DMS53 (cell line): ENCODE results near the gene MRPL28.
"Not testable (repeated sequence)": the region's sequence is repeated elsewhere in the genome, so short reads cannot be mapped to it uniquely, and the experiment has no call there.

Source experiments
- DNase-seq: peaks from one replicate; lab custom pipeline; 2025; lab: John Stamatoyannopoulos, UW

Gene MRPL28

DNA sequence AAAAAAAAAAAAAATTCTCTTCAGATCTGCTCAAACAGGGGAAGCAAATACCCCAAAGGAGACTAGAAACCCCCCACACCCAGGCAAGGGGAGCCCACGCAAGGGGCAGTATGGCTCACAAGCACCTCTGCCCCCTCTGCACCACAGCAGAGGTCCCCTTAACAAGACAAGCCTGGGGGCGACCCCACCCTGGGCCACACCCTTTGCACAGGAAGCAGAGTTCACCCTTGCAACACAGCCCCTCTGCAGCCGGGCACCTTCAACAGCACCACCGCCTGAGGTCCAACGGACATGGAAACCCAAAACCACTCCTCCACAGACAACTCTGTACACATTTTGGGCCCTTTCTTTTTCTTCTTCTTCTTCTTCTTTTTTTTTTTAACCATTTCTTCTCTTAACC is 30.7 kb downstream of the MRPL28 start:
- DNase-seq: no peak

DNA sequence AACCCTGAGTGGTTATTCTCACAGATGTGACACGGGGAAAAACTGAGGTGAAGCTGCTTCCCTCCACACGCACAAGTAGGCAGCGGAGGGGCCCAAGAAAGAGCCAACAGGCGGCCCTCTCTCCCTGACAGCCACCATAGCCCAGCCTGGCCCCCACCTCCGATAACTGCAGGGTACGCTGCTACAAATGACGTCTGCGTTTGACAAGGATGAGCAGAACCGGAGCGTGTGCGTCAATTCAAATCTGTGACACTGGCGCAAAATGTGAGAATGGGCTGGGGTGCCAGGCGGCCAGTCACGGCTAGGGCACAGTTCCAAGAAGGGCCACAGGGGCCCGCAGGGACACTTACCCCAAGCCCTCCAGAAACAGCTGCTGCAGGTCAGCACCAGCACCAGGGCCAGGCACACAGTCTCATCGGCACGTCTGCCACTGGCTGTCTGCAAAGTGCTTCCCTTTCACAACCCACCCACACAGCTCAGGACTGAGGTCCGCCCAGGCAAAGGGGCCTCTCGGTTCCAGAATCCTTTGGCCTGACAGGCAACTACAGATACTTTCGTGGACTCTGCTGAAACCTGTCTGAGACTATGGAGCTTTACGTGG is 32.3 kb downstream of the MRPL28 start:
- DNase-seq: no peak

DNA sequence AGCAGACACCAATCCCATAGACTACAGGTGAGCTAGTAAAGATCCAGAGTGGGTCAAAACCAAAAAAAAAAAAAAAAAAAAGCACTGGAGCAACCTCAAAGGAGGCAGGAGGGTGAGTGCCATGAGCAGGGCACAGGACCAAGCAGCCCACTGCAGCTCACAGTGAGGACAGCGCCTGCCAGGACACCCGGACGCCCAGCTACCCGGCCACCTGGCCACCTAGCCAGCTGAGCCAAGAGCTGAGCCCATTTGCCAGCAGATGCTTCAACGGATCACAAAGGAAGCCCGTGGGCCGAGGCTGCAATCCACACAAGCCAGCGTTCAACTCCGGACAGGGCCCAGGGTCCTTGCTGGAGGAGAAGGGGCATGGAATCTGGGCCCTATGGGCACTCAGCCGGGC is 32.9 kb downstream of the MRPL28 start:
- DNase-seq: no peak

DNA sequence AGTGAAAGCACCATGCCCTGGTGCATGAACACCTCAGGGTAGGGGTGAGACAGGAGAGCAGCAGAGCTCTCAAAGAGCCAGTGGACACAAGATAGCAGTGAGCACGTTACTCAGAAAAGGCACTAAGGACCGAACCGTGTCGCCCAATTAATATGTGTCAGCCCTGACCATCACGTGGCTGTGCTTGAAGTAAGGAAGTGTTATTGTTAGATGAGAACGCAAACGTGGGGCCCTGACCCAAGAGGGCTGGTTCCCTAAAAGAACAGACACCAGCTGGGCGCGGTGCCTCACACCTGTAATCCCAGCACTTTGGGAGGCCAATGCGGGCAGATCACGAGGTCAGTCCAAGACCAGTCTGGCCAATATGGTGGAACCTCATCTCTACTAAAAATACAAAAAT is 34.1 kb downstream of the MRPL28 start:
- no peak for DNase-seq

DNA sequence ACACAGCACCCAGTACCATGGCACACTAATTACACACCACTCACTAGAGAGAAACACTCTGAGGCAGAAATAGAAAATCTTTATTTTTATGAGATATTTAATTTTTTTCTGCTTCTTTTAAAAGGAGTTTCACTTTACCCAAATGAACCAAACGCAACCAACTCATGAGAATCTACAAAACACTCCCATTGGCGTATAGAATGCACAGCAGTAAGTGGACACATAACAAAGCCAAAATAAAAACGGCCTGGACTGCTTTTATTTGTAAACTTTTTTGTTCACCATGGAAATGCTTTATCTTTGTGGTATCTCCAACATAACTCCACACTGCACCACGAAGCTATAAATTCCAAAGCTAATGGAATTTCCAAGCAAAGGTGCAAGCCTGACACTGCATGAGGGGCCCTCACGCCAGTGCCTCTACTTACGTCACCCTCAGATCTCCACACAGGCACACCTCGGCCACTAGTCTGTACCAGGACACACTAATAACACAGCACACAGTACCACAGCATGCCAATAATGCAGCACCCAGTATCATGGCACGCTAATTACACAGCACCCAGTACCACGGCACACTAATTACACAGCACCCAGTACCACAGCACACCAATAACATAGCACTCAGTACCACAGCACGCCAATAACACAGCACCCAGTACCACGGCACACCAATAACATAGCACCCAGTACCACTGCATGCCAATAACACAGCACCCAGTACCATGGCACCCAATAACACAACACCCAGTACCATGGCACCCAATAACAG is 35.3 kb downstream of the MRPL28 start:
- not testable (repeated sequence) for DNase-seq

DNA sequence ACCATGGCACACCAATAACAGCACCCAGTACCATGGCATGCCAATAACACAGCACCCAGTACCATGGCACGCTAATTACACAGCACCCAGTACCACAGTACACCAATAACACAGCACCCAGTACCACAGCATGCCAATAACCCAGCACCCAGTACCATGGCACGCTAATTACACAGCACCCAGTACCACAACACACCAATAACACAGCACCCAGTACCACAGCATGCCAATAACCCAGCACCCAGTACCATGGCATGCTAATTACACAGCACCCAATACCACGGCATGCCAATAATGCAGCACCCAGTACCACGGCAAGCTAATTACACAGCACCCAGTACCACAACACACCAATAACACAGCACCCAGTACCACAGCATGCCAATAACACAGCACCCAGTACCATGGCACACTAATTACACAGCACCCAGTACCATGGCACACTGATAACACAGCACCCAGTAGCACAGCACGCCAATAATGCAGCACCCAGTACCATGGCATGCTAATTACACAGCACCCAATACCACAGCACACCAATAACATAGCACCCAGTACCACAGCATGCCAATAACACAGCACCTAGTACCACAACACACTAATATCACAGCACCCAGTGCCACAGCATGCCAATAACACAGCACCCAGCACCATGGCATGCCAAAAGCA is 36.0 kb downstream of the MRPL28 start:
- DNase-seq: not testable (repeated sequence)

DNA sequence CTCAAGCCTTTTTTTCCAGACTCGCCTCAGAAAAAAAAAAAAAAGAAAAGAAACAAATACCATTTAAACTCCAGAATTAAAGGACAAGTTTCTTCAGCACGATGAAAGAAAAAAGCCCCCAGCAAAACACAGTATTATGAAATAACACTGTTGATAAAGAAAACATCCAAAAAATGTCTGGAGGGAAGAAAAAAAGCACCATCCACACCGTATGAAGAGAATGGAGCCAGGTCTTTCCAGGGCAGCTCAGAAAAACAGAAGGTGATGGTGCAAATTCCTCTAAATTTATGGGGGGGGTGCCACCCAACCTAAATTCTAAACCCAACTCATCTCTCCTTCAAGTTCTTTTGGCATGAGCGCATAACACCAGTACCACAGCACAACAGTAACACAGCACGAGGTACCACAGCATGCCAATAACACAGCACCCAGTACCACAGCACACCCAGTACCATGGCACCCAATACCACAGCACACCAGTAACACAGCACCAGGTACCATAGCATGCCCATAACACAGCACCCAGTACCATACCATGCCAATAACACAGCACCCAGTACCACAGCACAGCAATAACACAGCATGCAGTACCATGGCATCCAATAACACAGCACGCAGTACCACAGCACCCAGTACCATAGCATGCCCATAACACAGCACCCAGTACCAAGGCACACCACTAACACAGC is 36.8 kb downstream of the MRPL28 start:
- DNase-seq: no peak

DNA sequence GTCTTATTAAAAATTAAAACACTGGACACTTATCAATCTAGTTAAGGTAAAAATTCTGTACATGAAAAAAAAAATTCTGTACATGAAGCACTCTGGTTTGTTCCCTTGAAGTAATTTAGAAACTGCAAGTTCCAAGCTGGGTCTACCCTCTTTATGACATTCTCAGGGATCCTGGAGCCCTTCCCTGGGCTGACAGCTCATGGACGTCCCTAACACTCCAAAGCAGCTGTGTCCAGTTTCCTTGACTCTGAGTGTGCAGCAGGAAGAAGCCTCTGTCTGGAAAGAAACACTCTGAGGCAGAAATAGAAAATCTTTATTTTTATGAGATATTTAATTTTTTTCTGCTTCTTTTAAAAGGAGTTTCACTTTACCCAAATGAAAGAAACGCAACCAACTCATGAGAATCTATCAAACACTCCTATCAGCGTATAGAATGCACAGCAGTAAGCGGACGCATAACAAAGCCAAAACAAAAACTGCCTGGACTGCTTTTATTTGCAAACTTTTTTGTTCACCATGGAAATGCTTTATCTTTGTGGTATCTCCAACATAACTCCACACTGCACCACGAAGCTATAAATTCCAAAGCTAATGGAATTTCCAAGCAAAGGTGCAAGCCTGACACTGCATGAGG is 39.0 kb downstream of the MRPL28 start:
- not testable (repeated sequence) for DNase-seq

DNA sequence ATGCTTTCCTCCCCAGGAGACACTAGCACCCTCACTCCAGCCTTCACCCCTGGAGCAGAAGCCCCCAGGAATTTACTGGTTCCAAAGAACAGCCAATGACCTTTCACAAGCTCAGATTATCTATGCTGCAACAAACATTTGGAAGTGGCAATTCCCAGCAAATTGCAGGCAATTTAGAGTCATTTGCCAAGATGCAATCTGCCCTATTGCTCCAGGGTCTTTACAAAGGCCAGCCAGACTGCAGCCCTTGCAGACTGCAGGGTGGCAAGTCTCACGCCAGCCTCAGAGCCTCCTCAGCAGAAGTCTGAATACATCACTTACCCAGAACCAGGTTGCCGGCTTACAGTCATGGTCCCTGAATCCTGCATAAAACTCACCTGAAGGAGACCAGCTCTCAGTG is 39.6 kb downstream of the MRPL28 start:
- DNase-seq: no peak

DNA sequence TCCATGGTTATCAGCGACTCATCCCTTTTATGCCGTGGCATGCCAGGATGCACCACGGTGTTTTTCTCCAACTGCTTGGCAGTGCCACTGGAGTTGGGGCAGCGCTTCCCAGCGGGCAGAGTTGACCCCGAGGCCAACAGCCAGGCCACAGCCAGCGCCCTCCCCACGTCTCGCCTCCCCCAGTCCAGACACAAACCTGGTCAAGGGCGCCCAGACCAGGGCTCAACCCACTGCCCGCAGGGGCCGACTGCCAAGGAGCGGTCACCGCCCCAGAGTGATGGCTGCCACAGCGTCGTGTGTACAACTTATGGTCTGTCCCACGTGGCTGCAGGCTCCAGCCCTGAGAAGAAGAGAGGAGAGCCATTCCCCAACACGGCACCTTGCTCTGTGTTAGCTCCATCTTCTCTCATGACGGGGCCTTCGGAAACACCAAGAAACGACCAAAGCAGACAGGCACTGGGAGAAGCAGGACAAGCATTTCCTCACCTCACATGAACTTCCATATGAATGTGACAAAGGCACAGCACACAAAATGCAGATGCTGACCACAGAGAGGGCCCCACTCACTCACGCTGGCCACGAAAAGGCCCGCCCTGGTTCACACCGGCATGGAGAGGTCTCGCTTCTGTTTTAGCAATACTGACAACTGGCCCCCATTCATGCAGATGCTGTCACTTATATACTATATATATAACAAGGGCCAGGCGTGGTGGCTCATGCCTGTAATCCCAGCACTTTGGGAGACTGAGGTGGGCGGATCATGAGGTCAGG is 44.8 kb downstream of the MRPL28 start:
- no peak for DNase-seq

DNA sequence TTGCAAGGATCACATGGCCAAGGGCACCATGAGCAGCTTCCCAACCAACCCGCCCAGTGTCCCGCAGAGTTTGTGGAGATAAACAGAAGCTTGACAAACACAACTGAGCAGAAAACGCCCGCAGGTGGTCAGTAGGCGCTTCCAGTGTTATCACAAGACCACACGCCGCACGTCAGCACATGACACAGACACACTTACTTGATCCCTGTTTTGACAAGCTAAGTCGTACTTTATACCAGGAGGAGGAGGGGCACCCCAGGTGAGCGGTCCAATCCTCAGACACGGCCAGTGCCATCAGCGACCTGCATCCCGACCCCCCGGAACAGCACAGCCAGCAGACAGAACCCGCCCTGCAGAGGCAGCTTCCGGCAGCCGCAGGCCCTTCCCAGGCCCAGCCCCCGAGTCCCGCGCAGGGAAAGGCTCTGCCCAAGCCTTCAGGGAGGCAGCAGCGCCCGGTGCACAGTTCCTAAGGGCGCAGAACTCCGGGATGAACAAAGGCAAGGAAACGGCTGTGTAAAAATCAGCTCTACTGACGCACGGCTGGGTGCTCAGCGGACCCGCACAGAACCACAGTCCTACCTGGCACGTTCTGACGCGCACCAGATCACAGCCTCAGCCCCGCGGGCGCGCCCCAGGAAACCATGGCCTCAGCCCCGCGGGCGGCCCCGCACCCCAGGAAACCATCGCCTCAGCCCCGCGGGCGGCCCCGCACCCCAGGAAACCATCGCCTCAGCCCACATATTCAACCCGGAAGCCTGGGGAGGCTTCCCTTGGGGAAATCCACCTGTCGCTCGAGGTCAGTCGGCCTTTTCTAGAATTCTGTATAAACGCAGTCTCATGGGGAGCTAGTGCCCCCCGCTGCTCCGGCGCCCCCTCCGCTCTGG is 45.6 kb downstream of the MRPL28 start:
- no peak for DNase-seq

DNA sequence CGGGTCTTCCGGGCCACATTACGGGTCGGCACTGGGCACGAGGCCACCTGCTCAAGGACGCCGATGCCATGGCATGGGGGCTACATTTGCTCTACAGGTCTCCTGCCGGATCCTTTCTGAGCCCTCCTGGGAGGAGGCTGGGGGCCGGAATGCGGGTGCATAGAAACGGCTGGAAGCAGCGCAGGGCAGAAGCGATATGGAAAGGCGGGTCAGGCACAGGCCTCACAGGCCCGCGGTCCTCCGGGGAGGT is 46.2 kb downstream of the MRPL28 start:
- DNase-seq: no peak

DNA sequence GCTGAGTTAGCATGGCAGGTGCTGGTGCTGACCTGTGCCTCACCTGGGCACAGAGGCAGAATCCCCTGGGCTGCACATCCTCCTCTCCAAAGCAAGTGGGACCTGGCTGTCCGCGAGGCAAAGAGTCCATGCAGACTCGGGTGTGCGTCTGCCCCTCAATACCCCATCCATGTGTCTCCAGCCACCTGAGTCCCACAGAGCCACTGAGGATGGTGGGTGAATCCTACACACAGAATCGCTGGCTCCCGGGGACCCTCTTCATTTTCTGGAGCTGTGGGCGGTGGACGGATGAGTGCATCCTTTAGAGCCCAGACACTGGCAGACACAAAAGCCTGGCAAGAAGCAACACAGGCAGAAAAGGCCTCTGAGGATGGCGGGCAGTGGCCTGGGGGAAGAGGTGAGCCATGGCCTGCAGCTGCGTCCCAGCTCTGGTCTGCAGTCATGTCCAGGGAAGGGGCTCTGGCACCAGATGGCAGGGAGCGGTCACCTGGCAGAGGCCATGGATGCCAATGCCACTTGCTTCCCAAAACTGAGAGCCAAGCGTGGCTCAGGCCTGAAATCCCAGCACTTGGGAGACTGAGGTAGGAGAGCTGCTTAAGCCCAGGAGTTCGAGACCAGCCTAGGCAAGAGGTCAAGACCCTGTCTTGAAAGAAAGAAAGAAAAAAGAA is 47.7 kb downstream of the MRPL28 start:
- no peak for DNase-seq

DNA sequence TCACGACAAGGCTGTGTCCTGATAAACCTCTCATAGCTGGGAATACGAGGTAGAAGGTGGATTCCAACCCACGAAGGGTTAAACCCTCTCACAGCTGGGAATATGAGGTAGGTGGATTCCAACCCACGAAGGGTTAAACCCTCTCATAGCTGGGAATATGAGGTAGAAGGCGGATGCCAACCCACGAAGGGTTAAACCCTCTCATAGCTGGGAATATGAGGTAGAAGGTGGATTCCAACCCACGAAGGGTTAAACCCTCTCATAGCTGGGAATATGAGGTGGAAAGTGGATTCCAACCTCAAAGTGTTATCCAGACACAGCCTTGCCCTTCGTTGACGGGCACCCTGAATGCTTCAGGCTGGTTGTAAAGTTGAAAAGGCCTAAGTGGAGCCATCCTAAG is 48.8 kb downstream of the MRPL28 start:
- DNase-seq: no peak

DNA sequence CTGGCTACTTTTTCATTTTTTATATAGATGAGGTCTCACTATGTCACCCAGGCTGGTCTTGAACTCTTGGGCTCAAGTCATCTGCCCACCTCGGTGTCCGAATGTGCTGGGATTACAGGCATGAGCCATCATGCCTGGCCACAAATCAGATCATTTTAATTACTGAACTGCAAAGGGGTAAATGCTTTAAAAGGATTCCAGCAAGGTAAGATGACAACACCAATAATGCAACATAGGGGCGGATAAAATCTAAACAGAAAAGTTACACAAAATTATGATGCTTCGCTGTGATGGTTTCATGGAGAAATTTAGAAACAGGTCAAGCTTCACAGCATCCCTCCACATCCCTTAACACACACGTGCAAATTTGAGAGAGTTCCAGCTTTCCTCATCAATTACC is 50.1 kb downstream of the MRPL28 start:
- no peak for DNase-seq

DNA sequence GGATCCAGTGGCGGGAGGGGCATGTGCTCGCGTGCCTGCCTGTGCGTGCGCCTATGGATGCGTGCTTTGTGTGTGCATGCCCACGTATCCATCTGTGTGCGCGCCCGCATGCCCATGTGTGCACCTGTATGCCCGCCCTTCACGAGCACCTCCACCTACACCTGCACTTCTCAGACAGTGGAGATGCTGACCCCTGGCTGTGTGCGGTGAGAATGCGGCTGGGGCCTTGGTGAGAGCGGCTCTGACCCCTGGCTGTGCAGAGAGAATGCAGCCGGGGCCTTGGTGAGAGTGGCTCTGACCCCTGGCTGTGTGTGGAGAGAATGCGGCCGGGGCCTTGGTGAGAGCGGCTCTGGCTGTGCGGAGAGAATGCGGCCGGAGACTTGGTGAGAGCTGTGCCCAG is 51.7 kb downstream of the MRPL28 start:
- DNase-seq: peak; percentile 23

DNA sequence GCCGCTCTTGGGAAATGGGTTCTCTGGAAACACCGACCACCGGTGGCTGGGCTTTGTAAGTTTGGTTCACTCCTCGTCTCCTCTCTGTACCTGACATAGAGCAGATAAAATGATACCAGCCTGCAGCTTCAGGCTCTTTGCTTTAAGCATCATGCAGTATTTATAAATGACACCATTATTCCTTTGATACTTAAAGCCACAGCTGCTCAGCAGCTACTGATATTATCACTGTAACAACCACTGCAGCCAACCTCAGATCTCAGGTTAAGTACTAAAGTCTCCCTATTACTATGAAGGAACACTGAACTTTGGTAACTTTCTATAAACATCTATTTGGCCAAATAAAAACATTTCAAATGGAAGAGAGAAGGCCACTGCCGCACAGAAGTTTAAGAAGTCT is 52.8 kb downstream of the MRPL28 start:
- DNase-seq: no peak
